NB4 (cell line): Measurements from ENCODE around the gene ADSS1.
A peak's percentile ranks its signal among the peaks of the same experiment; 100 is the strongest.

Source experiments
- DNase-seq: peaks from one replicate; pipeline ENCODE4 v3.0.0; 2010; ENCODE audit warnings: low read depth
- H3K4me3 ChIP-seq: one replicate; pipeline ENCODE4 v1.5.1; 2011; ENCODE audit warnings: mild to moderate bottlenecking, low read depth, low read length, moderate library complexity
- MYC ChIP-seq: IDR thresholded peaks from 2 replicates; pipeline ENCODE4 v1.6.1; 2011; ENCODE audit warnings: low read depth, low read length
- POLR2A ChIP-seq: IDR thresholded peaks from 2 replicates; pipeline ENCODE4 v1.6.1; 2011; ENCODE audit warnings: mild to moderate bottlenecking; ENCODE audit not compliant: insufficient read length; ENCODE audit errors: extremely low read depth
- TF ChIP-seq, protein P1 (sequence below): IDR thresholded peaks from one replicate; pipeline ENCODE4 v1.5.1; 2012; ENCODE audit warnings: low read depth, low read length
- TF ChIP-seq, protein P2 (sequence below): IDR thresholded peaks from 2 replicates; pipeline ENCODE4 v1.6.1; 2011; ENCODE audit warnings: low read depth, low read length

Gene ADSS1

DNA sequence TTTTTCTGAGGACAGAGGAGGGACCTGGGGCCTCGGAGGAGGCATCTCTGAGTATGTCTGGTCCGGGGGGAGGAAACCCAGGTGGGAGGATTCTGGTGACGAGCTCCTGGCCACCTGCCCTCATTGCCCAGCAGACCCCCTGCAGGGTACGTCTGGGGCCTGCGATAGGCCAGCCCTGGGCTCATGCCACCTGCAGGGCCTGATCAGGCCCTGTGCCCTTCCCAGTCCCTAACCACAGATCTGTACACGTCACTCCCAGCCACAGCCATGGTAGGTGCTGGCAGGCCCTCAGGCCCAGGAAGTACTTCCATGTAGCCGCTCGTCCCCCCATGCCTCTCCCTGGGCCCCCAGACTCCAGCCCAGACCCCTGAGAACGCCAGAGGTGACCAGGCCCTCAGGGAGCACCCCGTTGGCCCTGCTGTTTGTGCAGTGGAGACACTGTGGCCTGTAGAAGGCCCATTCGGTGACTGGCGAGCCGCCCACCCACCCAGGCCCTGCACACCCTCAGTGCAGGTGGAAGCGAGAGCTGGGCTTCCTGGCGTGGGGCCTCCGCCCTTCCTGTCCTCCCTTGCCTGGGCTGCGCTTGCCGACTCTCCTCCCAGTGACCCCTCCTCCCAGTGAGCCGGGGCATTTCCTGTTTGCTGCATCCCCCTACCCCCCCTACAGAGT is 28.9 kb upstream of the ADSS1 start:
- DNase-seq: peak; percentile 31
- no peak overlapping the region for H3K4me3 ChIP-seq
- TF ChIP-seq, protein P1, sequence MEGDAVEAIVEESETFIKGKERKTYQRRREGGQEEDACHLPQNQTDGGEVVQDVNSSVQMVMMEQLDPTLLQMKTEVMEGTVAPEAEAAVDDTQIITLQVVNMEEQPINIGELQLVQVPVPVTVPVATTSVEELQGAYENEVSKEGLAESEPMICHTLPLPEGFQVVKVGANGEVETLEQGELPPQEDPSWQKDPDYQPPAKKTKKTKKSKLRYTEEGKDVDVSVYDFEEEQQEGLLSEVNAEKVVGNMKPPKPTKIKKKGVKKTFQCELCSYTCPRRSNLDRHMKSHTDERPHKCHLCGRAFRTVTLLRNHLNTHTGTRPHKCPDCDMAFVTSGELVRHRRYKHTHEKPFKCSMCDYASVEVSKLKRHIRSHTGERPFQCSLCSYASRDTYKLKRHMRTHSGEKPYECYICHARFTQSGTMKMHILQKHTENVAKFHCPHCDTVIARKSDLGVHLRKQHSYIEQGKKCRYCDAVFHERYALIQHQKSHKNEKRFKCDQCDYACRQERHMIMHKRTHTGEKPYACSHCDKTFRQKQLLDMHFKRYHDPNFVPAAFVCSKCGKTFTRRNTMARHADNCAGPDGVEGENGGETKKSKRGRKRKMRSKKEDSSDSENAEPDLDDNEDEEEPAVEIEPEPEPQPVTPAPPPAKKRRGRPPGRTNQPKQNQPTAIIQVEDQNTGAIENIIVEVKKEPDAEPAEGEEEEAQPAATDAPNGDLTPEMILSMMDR: no peak
- TF ChIP-seq MYC: no peak
- TF ChIP-seq, protein P2, sequence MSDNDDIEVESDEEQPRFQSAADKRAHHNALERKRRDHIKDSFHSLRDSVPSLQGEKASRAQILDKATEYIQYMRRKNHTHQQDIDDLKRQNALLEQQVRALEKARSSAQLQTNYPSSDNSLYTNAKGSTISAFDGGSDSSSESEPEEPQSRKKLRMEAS: no peak
- TF ChIP-seq POLR2A: no peak

DNA sequence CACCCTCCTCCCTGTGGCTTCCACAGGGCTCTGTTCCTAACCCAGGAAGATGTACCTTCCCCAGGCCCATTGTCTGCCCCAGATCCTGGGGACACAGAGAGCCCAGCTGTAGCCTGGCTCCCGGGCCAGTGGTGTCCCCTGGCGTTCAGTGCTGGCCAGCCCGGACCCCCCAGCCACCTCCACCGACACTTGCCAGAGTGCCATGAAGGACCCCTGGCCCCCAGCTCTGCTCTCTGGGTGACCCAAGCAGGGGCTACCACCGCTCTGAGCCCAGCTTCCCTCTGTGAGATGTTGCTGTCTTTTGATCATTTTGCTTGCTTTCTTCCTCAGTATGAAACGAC is 28.4 kb upstream of the ADSS1 start:
- H3K4me3 ChIP-seq: no peak overlapping the region
- TF ChIP-seq, protein P2: no peak
- TF ChIP-seq, protein P1: no peak
- TF ChIP-seq MYC: no peak
- TF ChIP-seq POLR2A: no peak
- DNase-seq: no peak

DNA sequence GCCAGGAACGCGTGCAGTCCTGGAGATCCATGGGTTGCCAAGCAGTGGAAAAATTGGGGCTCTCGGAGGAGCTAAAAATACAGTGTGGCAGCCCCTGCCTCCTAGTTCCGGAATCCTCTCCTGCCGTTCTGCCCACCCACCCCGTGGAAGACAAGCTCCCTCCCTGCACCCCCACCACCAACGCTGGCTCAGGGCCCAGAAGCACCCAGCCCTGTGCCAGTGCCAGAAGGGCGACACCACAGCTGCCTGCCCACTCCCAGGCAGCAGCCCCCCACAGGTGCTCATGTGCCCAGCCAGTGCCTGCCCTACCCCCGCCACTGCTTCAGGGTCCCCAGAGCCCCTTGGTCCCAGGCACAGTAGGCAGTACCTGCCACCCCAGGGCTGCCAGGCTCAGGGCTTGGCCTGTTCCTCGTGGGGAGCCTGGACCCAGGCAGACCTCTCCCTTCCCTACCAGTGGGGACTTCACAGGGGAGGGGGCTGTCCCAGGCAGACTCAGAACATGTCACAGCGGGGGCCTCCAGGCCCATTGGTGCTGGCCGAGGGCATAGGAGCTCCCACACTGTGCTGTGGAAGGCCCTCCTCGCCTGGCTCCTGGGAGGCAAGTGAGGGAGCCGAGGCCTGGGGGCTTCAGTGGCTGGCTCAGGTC is 27.2 kb upstream of the ADSS1 start:
- DNase-seq: no peak
- no peak overlapping the region for H3K4me3 ChIP-seq
- TF ChIP-seq, protein P2: no peak
- TF ChIP-seq POLR2A (no peak), MYC (no peak)
- TF ChIP-seq, protein P1: no peak

DNA sequence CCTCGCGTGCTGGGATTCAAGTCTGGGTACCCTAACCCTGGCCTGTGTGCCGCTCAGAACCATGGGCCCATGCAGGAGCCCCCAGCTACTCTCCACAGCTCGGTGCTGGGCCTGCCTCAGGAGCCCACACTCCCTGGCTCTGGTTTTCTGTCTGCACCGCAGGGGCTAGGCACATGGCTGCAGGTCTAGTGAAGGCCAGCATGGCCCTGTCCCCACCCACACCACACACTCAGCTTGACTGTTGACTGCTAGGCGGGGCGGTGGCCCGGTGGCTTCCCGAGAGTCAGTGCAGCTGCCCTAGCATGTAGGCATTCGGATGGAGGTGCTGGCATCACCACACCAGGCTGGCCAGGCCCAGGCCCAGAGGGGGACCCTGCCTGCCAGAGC is 26.7 kb upstream of the ADSS1 start:
- no peak for DNase-seq
- TF ChIP-seq, protein P2: no peak
- TF ChIP-seq, protein P1: no peak
- no peak for TF ChIP-seq MYC
- no peak for TF ChIP-seq POLR2A
- H3K4me3 ChIP-seq: no peak overlapping the region

DNA sequence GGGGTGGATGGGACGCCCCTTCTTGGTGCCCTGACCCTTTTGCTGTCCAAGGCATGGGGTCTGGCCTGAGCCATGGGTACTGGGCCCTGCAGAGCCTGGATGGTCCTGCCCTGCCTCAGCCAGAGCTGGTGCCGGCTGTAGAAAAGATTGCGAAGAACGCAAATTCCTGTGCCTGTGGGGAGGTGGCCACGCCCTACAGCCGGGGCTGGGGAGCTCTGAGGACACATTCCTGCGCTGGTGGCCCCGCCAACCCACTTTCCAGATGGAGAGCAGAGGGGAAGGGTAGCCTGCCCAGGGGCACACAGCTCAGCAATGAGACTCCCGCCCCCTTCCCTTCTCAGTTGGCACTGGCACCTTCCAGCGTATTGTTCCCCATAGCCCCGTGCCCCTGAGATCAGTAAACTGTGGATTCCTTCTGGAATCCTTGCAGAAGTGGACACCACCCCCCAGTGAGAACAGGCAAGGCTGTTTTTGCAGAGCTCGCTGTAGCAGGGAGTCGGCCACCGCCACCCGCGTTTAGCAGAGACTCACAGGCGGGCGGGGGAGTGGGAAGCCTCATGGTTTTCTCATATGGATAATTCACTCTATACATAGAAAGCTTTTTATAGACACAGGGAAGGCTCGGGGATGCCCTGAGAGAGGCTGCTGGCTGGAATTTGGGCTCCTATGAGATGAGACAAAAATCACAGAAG is 26.0 kb upstream of the ADSS1 start:
- H3K4me3 ChIP-seq: no peak overlapping the region
- no peak for TF ChIP-seq MYC
- TF ChIP-seq, protein P2: no peak
- TF ChIP-seq, protein P1: no peak
- no peak for TF ChIP-seq POLR2A
- DNase-seq: no peak
